HepG2 (cell line): ENCODE data around the gene TPSD1.

Source experiments
- CEBPB ChIP-seq: IDR thresholded peaks from 2 replicates; pipeline ENCODE4 v1.6.1; 2011; ENCODE audit warnings: low read depth, low read length, improper control_type of control experiment, borderline replicate concordance
- MXI1 ChIP-seq: IDR thresholded peaks from 3 replicates; pipeline ENCODE4 v1.6.1; 2012; ENCODE audit warnings: low read depth, low read length, inconsistent platforms, borderline replicate concordance

GRCh38 chr16:1299868-1300203 is 44.0 kb downstream of the TPSD1 start:
- no peak for TF ChIP-seq CEBPB
- TF ChIP-seq MXI1, result no peak
